Left renal cortex interstitium (tissue), 4 donors: ENCODE data around the gene USF1. TPM values are rescaled to one million over a fixed set of nuclear protein-coding genes. Genes with fewer than 3 reads are reported as not detected.
"Not testable (repeated sequence)": the region's sequence is repeated elsewhere in the genome, so short reads cannot be mapped to it uniquely, and the experiment has no call there.

Source experiments
- DNase-seq, 4 donors: peaks; one replicate each; pipeline ENCODE4 v3.0.0-alpha.2; 2013; ENCODE audit warnings: low read depth in 4 of 4, low spot score in 2 of 4, missing footprints in 1 of 4
- polyA plus RNA-seq, 4 donors: library from polyadenylated mRNA; unstranded; fragments of 120-200 nt; gene quantifications; one replicate each; pipeline ENCODE4 v1.2.1, GENCODE V29; 2013; ENCODE audit not compliant: insufficient read length in 4 of 4

The USF1 gene
- polyA plus RNA-seq, 4 donors: 55.6 to 69.0 (median 60.4) TPM

DNA sequence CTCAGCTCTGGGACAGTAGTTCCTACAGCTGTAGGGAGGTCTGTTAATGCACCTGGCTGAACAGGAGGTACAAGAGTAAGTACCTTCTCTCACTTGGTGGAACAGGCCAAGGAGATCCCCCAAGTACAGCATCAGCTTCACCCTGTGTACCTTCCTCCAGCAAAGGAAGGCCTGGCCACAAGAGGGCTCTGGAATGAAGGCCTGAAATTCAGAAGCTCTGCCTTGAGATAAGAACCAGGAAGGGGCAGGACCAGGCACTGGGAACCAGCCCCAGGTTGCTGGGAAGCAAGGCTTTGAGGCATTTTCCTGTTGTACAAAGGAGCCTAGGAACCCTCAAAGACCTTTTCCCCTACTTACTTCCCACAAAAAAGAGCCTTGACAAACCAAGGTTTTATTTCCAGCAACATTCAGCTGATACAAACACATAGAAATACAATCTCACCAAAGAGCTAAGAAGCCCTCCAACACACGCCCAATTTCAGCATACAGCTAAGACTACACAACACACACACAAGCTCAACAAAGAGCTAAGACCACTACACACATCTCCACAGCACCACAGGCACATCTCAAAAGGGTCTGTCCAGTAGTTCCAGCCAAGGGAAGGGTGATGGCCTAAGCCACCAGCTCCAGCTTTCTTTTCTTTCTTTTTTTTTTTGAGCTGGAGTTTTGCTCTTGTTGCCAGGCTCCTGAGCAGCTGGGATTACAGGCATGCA is 48.3 kb downstream of the USF1 start:
- no peak for DNase-seq

DNA sequence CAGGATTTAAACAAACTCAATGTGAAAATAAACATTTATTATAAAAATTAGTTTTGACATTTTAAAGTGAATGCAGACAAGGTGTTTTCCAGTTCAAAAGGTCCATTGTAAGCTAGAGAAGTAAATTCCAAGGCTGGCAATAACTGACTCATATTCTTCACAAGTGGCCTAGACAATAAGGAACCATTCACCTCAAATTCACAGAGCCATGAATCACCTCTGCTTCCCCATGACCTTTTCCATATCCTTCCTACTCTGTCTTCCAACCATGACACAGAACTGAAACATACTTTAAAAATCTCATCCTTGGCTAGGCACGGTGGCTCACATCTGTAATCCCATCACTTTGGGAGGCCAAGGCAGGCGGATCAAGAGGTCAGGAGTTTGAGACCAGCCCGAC is 49.6 kb downstream of the USF1 start:
- DNase-seq: no peak

DNA sequence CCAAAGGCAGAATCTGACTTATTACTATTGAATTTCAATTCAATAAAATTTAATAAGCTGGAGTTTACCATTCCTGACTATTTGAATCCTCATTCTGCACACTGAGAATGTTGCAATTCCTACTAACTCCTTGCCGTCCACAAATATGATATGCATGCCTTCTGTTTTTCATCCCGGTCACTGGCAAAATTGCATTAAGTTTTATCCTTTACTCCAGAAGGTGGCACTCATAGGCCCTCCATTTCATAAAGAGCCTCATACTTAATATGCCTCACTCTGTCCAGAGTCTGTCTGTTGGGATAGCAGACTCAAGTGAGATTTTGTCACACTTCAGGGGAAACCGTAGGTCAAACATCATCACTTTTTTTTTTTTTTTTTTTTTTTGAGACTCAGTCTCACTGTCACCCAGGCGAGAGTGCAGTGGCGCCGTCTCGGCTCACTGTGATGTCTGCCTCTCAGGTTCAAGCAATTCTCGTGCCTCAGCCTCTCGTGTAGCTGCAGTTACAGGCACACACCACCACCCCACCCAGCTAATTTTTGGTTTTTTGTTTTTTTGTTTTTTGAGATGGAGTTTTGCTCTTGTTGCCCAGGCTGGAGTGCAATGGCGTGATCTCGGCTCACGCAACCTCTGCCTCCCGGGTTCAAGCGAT is 52.1 kb downstream of the USF1 start:
- no peak for DNase-seq

DNA sequence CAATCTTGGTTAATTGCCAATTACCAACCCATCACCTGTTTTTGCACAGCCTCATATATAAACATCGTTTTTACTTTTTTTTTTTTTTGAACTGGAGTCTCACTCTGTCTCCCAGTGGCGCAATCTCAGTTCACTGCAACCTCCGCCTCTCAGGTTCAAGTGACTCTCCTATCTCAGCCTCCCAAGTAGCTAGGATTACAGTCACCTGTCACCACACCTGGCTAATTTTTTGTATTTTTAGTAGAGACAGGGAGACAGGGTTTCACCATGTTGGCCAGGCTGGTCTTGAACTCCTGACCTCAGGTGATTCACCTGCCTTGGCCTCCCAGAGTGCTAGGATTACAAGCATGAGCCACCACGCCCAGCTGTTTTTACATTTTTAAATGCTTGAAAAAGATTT is 53.7 kb downstream of the USF1 start:
- not testable (repeated sequence) for DNase-seq

Other genes with a start within 250 kb of the USF1 start
- under 1 TPM; 0.09 to 0.30 (median 0.13) TPM for gene LY9, start 249.8 kb downstream of the USF1 start, polyA plus RNA-seq
- under 1 TPM; 0.11 to 0.44 (median 0.25) TPM for gene CD244, start 183.1 kb downstream of the USF1 start, polyA plus RNA-seq
- 1 to 10 TPM; 1.3 to 5.3 (median 2.1) TPM for gene ITLN1, start 160.8 kb downstream of the USF1 start, polyA plus RNA-seq
- gene ITLN2, start 91.2 kb downstream of the USF1 start, polyA plus RNA-seq: not detected
- gene F11R, start 24.8 kb downstream of the USF1 start, polyA plus RNA-seq: 100 to 1,000 TPM in 1 of 4 donors, 10 to 100 TPM in 3; 76.1 to 101 (median 82.1) TPM
- gene TSTD1, start 7.0 kb downstream of the USF1 start, polyA plus RNA-seq: 10 to 100 TPM; 52.0 to 76.1 (median 67.5) TPM
- 1 to 10 TPM; 1.8 to 2.6 (median 2.0) TPM for gene ARHGAP30, start 23.9 kb upstream of the USF1 start, polyA plus RNA-seq
- 1 to 10 TPM; 2.1 to 4.8 (median 4.3) TPM for gene NECTIN4, start 43.6 kb upstream of the USF1 start, polyA plus RNA-seq
- gene KLHDC9, start 52.4 kb upstream of the USF1 start, polyA plus RNA-seq: 10 to 100 TPM; 14.9 to 21.5 (median 16.4) TPM
- gene PFDN2, start 72.1 kb upstream of the USF1 start, polyA plus RNA-seq: 10 to 100 TPM; 71.1 to 85.7 (median 77.7) TPM
- gene NIT1, start 72.1 kb upstream of the USF1 start, polyA plus RNA-seq: 10 to 100 TPM; 45.3 to 57.5 (median 51.8) TPM
- 10 to 100 TPM; 43.1 to 57.7 (median 48.1) TPM for gene DEDD, start 86.7 kb upstream of the USF1 start, polyA plus RNA-seq
- gene UFC1, start 108.0 kb upstream of the USF1 start, polyA plus RNA-seq: 100 to 1,000 TPM; 124 to 175 (median 145) TPM
- 10 to 100 TPM; 45.6 to 61.0 (median 50.3) TPM for gene USP21, start 113.5 kb upstream of the USF1 start, polyA plus RNA-seq
- gene PPOX, start 120.4 kb upstream of the USF1 start, polyA plus RNA-seq: 10 to 100 TPM; 34.6 to 62.0 (median 49.4) TPM
- gene B4GALT3, start 131.5 kb upstream of the USF1 start, polyA plus RNA-seq: 10 to 100 TPM; 36.7 to 49.3 (median 41.3) TPM
- gene ADAMTS4, start 153.1 kb upstream of the USF1 start, polyA plus RNA-seq: 1 to 10 TPM in 2 of 4 donors, under 1 TPM in 2; 0.72 to 1.6 (median 1.1) TPM
- 100 to 1,000 TPM; 178 to 218 (median 200) TPM for gene NDUFS2, start 156.4 kb upstream of the USF1 start, polyA plus RNA-seq
- 10 to 100 TPM in 3 of 4 donors, 1 to 10 TPM in 1; 10.0 to 16.1 (median 11.8) TPM for gene FCER1G, start 169.3 kb upstream of the USF1 start, polyA plus RNA-seq
- 100 to 1,000 TPM in 1 of 4 donors, under 1 TPM in 1, not detected in 2; 0.43 to 120 TPM for gene APOA2, start 177.7 kb upstream of the USF1 start, polyA plus RNA-seq
- 10 to 100 TPM; 12.7 to 16.9 (median 15.0) TPM for gene TOMM40L, start 180.1 kb upstream of the USF1 start, polyA plus RNA-seq
- gene NR1I3, start 192.2 kb upstream of the USF1 start, polyA plus RNA-seq: 1 to 10 TPM; 1.9 to 4.4 (median 3.6) TPM
- gene PCP4L1, start 212.8 kb upstream of the USF1 start, polyA plus RNA-seq: 1 to 10 TPM; 1.3 to 2.1 (median 1.4) TPM